Measurements from ENCODE around the gene IL17RD. TPM values are rescaled to one million over a fixed set of nuclear protein-coding genes. Genes with fewer than 3 reads are reported as not detected.

Gene IL17RD
- total RNA-seq, 1 experiment from 2014 or later, result 31.7 TPM

- Histone ChIP-seq H3K79me1 (ENCODE audit: insufficient read depth, low read depth, low read length, poor library complexity, severe bottlenecking) (no peaks in the 10 kb centered on the region), H2BK12ac (ENCODE audit: insufficient read length, low read depth, low read length) (no peak overlapping the region), H3K14ac (ENCODE audit: insufficient read depth, low read length) (no peak overlapping the region), H4K91ac (ENCODE audit: insufficient read length, low read depth, low read length) (no peak overlapping the region), H4K5ac (ENCODE audit: insufficient read length, low read depth, low read length) (no peak overlapping the region), H3K56ac (ENCODE audit: insufficient read length, low read depth, low read length) (no peak overlapping the region), H3K18ac (ENCODE audit: insufficient read length, low read depth, low read length) (no peak overlapping the region), H3T11ph (ENCODE audit: low read length) (no peak overlapping the region), H2BK15ac (ENCODE audit: low read depth, low read length) (no peak overlapping the region), H3K4me2 (ENCODE audit: insufficient read depth, insufficient read length, low read length) (no peak overlapping the region), H3K27ac (ENCODE audit: insufficient read length, low read depth, low read length) (no peak overlapping the region), H3K23me2 (ENCODE audit: insufficient read length, low read depth, low read length, poor library complexity, severe bottlenecking) (no peaks in the 10 kb centered on the region), H2AFZ (ENCODE audit: low read length) (no peak overlapping the region), H2BK5ac (ENCODE audit: insufficient read length, low read length) (no peak overlapping the region), H2BK20ac (ENCODE audit: low read depth, low read length, poor library complexity, severe bottlenecking) (no peak overlapping the region), H2BK120ac (ENCODE audit: low read depth, low read length, poor library complexity, severe bottlenecking) (no peak overlapping the region), H4K20me1 (ENCODE audit: control insufficient read depth, insufficient read depth, insufficient read length) (no peaks in the 10 kb centered on the region), H3K79me2 (ENCODE audit: insufficient read depth, low read length) (no peaks in the 10 kb centered on the region), H3K4me1 (ENCODE audit: insufficient read depth, low read length) (no peaks in the 10 kb centered on the region), H2AK5ac (ENCODE audit: insufficient read length, low read length) (no peak overlapping the region), H3K9ac (ENCODE audit: extremely low read depth, insufficient read length, low read length) (no peak overlapping the region), H3K27me3 (ENCODE audit: insufficient read depth, low read length) (no peaks in the 10 kb centered on the region), H3K4ac (ENCODE audit: low read depth, low read length) (no peak overlapping the region), H3K9me3 (ENCODE audit: control insufficient read depth, low read depth, low read length) (no peaks in the 10 kb centered on the region), H4K8ac (replicated peaks; ENCODE audit: insufficient read length, low read depth, low read length) (no peak overlapping the region), H3K23ac (ENCODE audit: insufficient read length, low read depth, low read length) (no peak overlapping the region)
- H3K27ac Mint-ChIP-seq, result no peak overlapping the region; a peak in 1 of 7 replicates
- H3K4me1 Mint-ChIP-seq, result peaks cover 9 to 12% of the 10 kb centered on the region in 2 experiments
- H3K9me3 Mint-ChIP-seq, result no peaks in the 10 kb centered on the region
- H3K36me3 Mint-ChIP-seq (ENCODE audit: insufficient read depth in 1 of 3, low read depth in 3 of 3), result peaks cover 17 to 33% (median 31%) of the 10 kb centered on the region in 3 experiments; a peak in 5 of 7 replicates
- TF ChIP-seq CTCF (conservative IDR thresholded peaks at IDR 0.05), result no peak
- no peaks in the 10 kb centered on the region for H3K27me3 Mint-ChIP-seq (ENCODE audit: low read depth)
- DNase-seq, result no peak
- no peak overlapping the region for H3K4me3 Mint-ChIP-seq
- no CpG with 5 or more reads among the region's 5 CpGs for WGBS (ENCODE audit: extremely low coverage, insufficient read length, low lambda C conversion rate)
Observed at GRCh38 chr3:57095363-57095762, 69.8 kb downstream of the IL17RD start.
